SU-DHL-6 (cell line): ENCODE results near the gene SMAD2.

Source experiments
- H2AFZ ChIP-seq: fragments of 200-600 bp; sonication (generic); 2 replicates; pipeline ENCODE4 v1.6.1; 2014; ENCODE audit warnings: low read depth, mild to moderate bottlenecking, moderate library complexity, mixed read lengths, antibody characterized with exemption, low read length; ENCODE audit not compliant: severe bottlenecking
- H3F3A ChIP-seq: fragments of 200-600 bp; shearing (Covaris generic); 2 replicates; pipeline ENCODE4 v1.6.0; 2016; ENCODE audit warnings: antibody characterized with exemption, mild to moderate bottlenecking; ENCODE audit not compliant: insufficient read depth
- H3K27ac ChIP-seq: fragments of 200-600 bp; sonication (generic); 2 replicates; pipeline ENCODE4 v1.5.1; 2016; ENCODE audit warnings: low read depth, mild to moderate bottlenecking, low read length, moderate library complexity, mixed read lengths
- H3K27me3 ChIP-seq: fragments of 200-600 bp; sonication (generic), shearing (Covaris generic); 2 replicates; pipeline ENCODE4 v1.6.0; 2014; ENCODE audit warnings: mild to moderate bottlenecking, low read length
- H3K36me3 ChIP-seq: fragments of 200-600 bp; sonication (generic); 2 replicates; pipeline ENCODE4 v1.6.1; 2014; ENCODE audit warnings: mild to moderate bottlenecking, low read length, mixed read lengths
- H3K4me2 ChIP-seq: fragments of 300-600, 200-600 bp; shearing (Covaris generic), sonication (generic); 2 replicates; pipeline ENCODE4 v1.6.0; 2014; ENCODE audit warnings: low read length, low read depth, mild to moderate bottlenecking; ENCODE audit not compliant: poor library complexity, severe bottlenecking
- H3K4me3 ChIP-seq: fragments of 200-600 bp; sonication (generic); 2 replicates; pipeline ENCODE4 v1.5.1; 2014; ENCODE audit warnings: antibody characterized with exemption, low read length, mild to moderate bottlenecking, mixed read lengths; ENCODE audit not compliant: insufficient read depth, poor library complexity, severe bottlenecking
- H3K79me2 ChIP-seq: fragments of 200-600 bp; sonication (generic); 2 replicates; pipeline ENCODE4 v1.6.1; 2014; ENCODE audit warnings: mild to moderate bottlenecking, low read length, moderate library complexity; ENCODE audit not compliant: insufficient read depth
- H3K9ac ChIP-seq: fragments of 200-600 bp; sonication (generic); 2 replicates; pipeline ENCODE4 v1.7.0; 2014; ENCODE audit warnings: mild to moderate bottlenecking, low read length
- H3K9me2 ChIP-seq: fragments of 200-600 bp; sonication (generic); replicated peaks from 2 replicates; pipeline ENCODE4 v1.6.1; 2014; ENCODE audit warnings: low read length; ENCODE audit not compliant: insufficient read depth
- H3K9me3 ChIP-seq: fragments of 200-600 bp; sonication (generic); 2 replicates; pipeline ENCODE4 v1.6.1; 2014; ENCODE audit warnings: low read length, mixed read lengths; ENCODE audit not compliant: insufficient read depth
- H4K20me1 ChIP-seq: fragments of 200-600 bp; sonication (generic); 2 replicates; pipeline ENCODE4 v1.6.1; 2014; ENCODE audit warnings: low read depth, mild to moderate bottlenecking, antibody characterized with exemption, low read length, moderate library complexity, mixed read lengths
- EZH2phosphoT487 ChIP-seq: fragments of 200-600 bp; sonication (generic), shearing (Covaris generic); conservative IDR thresholded peaks from 2 replicates; pipeline ENCODE4 v1.6.1; 2018; ENCODE audit warnings: mild to moderate bottlenecking, antibody characterized with exemption, low read length, moderate library complexity, mixed read lengths
- TF ChIP-seq, protein P1 (sequence below): fragments of 200-600 bp; sonication (generic); IDR thresholded peaks from one replicate; pipeline ENCODE4 v1.5.1; 2017; ENCODE audit warnings: antibody characterized with exemption, mild to moderate bottlenecking, low read length, moderate library complexity; ENCODE audit not compliant: insufficient read depth, poor library complexity, severe bottlenecking

The SMAD2 gene

DNA sequence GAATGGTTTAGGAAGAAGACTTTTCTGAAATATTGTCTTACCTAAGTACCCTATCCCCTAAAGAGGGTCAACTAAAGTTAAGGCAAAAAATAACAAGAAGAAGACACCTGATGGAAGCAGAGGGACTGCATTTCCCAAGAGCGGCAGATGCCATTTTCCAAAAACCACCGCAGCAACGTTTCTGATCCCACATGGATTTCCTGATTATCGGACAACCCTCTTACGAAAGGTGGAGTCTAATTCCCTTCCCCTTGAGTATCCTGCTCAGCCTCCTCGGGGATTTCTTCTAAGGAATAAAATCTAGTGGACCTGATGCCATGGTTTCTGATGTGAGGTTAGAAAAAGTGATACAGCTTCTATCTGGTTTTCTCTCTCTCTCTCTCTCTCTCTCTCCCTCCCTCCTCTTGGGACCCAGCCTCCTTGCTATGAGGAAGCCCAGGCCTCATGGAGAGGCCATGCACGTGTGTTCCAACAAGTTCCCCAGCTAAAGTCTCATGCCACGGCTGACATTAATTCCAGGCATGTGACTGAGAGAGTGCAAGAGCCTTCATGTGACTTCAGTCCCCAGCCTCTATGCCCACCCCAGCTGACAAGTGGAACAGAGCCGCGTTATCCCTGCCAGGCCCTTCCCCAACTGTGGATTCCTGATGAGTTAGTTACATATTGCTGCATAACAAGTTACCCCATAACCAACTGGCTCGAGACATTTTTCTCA is 150.3 kb downstream of the SMAD2 start:
- Histone ChIP-seq H2AFZ (no peak overlapping the region), H3K27ac (no peak overlapping the region), H3K9me3 (peaks cover 13% of the 10 kb centered on the region; the same call in 1 of the 2 replicates), H3K36me3 (0 out of 2 replicates have a peak, but pooled peaks cover 5% of the 10 kb centered on the region), H3K9me2 (no peaks in the 10 kb centered on the region), H3F3A (no peaks in the 10 kb centered on the region), H3K9ac (no peak overlapping the region), H3K79me2 (no peaks in the 10 kb centered on the region), H4K20me1 (no peaks in the 10 kb centered on the region), H3K4me3 (no peak overlapping the region), H3K27me3 (no peaks in the 10 kb centered on the region; the same call in 1 of the 2 replicates), H3K4me2 (no peak overlapping the region)
- TF ChIP-seq EZH2phosphoT487, result no peak
- TF ChIP-seq, protein P1, sequence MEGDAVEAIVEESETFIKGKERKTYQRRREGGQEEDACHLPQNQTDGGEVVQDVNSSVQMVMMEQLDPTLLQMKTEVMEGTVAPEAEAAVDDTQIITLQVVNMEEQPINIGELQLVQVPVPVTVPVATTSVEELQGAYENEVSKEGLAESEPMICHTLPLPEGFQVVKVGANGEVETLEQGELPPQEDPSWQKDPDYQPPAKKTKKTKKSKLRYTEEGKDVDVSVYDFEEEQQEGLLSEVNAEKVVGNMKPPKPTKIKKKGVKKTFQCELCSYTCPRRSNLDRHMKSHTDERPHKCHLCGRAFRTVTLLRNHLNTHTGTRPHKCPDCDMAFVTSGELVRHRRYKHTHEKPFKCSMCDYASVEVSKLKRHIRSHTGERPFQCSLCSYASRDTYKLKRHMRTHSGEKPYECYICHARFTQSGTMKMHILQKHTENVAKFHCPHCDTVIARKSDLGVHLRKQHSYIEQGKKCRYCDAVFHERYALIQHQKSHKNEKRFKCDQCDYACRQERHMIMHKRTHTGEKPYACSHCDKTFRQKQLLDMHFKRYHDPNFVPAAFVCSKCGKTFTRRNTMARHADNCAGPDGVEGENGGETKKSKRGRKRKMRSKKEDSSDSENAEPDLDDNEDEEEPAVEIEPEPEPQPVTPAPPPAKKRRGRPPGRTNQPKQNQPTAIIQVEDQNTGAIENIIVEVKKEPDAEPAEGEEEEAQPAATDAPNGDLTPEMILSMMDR, result no peak

DNA sequence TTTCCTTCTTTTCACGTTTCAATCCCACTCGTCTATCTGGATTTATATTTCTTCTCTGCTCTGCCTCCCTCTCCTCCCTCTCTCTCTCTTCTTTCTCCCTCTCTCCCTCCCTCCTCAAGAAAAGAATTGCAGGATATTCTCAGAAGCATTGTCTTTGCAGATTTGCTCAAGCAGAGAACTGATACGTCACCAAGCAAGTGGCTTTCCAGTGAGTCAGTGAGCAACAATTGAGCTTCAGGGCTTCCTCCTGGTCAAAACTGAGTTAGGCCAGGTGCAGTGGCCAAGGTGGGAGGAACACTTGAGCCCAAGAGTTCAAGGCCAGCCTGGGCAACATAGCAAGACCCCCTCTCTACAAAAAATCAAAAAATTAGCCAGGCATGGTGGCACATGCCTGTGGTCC is 151.1 kb downstream of the SMAD2 start:
- H3K79me2 ChIP-seq, result no peaks in the 10 kb centered on the region
- no peak overlapping the region for H3K4me3 ChIP-seq
- H3K36me3 ChIP-seq, result 0 out of 2 replicates have a peak, but pooled peaks cover 3% of the 10 kb centered on the region
- no peak overlapping the region for H2AFZ ChIP-seq
- H3K9ac ChIP-seq, result no peak overlapping the region
- H3K27me3 ChIP-seq, result no peaks in the 10 kb centered on the region; the same call in 1 of the 2 replicates
- H4K20me1 ChIP-seq, result no peaks in the 10 kb centered on the region
- no peak for TF ChIP-seq EZH2phosphoT487
- TF ChIP-seq, protein P1, result no peak
- H3K9me3 ChIP-seq, result peaks cover 5% of the 10 kb centered on the region; the same call in 1 of the 2 replicates
- H3K27ac ChIP-seq, result no peak overlapping the region
- no peak overlapping the region for H3K4me2 ChIP-seq
- no peaks in the 10 kb centered on the region for H3F3A ChIP-seq
- no peaks in the 10 kb centered on the region for H3K9me2 ChIP-seq

DNA sequence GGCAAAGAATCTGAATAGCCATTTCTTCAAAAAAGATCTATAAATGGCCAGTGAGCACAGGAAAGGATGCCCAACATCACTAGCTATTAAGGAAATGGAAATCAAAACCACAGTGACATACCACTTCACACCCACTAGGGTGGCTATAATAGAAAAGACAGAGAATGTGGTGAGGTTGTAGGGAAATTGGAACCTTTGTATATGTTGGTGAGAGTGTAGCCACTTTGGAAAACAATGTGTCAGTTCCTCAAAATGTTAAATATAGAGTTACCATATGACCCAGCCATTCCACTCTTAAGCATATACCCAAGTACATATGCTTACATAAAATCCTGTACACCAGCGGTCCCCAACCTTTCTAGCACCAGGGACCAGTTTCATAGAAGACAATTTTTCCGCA is 152.8 kb downstream of the SMAD2 start:
- no peaks in the 10 kb centered on the region for H4K20me1 ChIP-seq
- H3K9me2 ChIP-seq, result no peaks in the 10 kb centered on the region
- TF ChIP-seq EZH2phosphoT487, result no peak
- TF ChIP-seq, protein P1, result no peak

More for the DNA sequence above, 152.8 kb downstream of the SMAD2 start:
- H3K27ac ChIP-seq, result no peak overlapping the region
- no peak overlapping the region for H2AFZ ChIP-seq
- no peak overlapping the region for H3K9ac ChIP-seq
- H3K27me3 ChIP-seq, result no peaks in the 10 kb centered on the region; the same call in 1 of the 2 replicates
- H3K79me2 ChIP-seq, result no peaks in the 10 kb centered on the region
- no peaks in the 10 kb centered on the region for H3F3A ChIP-seq
- H3K36me3 ChIP-seq, result no peaks in the 10 kb centered on the region
- H3K9me3 ChIP-seq, result no peaks in the 10 kb centered on the region
- no peak overlapping the region for H3K4me2 ChIP-seq
- no peak overlapping the region for H3K4me3 ChIP-seq
